Stimulated activated CD8-positive, alpha-beta memory T cell treated with anti-CD3 and anti-CD28 coated beads, Interleukin-4, amount 100 ng/mL, for 48 hours (primary cell): ENCODE measurements around the gene RPL15.
"Not testable (repeated sequence)": the region's sequence is repeated elsewhere in the genome, so short reads cannot be mapped to it uniquely, and the experiment has no call there.

Experiments used
- DNase-seq: peaks from one replicate; pipeline ENCODE4 v3.0.0-alpha.2; 2020

The RPL15 gene

DNA sequence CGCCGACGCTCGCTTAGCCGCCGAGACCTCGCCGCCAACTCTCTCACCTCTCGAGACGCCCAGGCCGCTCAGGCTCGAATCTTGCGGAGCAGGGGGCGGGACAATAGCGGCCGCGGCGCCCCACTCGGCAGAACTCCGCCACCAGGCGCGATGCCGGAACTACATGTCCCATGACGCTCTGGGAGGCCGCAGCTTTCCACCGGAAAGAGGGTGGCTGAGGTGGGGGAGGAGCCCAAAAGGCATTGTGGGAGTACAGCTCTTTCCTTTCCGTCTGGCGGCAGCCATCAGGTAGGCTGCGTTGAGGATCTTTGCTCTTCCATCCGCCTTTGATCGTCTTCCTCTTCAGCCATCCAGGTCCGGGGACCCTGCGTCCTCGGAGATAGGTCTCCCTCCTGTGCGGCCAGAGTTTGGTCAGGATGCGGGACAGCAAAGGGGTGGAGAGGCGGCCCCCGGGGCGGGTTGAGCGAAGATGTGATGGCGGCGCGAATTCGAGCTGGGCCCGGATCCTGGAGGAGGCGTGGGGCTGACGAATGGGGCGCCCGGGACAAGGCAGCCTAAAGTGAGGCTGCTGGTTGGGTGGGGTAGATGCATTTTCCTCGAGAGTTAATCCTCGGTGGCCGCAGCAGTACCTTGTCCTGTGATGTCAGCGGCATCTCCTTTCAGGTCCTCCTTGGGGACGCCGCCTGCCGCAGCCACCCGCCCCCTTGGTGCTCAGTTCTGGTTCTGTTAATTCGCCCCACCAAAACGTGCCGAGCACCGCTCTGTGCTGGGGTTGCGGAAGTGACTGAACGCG is at the start of gene RPL15, which contains the start of gene NKIRAS1:
TSS of gene RPL15 (plus strand) at position 247 of the 793 bp plus-strand sequence. CDS start 728 bp downstream, outside the sequence.
TSS of gene NKIRAS1 (minus strand) at position 105 of the 793 bp plus-strand sequence. CDS start 6,086 bp downstream, outside the sequence.
- peak; percentile 97 for DNase-seq

DNA sequence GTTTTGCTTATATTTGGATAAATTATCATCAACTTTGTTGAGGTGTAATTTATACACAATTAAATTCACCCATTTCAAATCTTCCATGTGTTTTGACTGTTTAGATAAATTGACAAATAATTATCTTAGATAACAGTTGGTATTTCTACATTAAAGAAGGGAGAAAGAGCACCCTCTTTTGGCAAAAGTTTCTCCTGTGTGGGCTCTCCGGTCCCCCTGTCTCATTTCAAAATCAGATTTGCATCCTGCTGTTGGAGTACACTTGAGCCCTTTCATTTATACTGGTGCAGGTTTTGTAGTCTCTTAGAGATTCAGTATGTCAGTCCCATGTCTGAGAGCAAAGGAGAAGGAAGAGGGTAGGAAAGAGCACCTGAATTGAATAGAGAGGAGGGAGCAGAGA is 49.5 kb upstream of the RPL15 start:
- no peak for DNase-seq

DNA sequence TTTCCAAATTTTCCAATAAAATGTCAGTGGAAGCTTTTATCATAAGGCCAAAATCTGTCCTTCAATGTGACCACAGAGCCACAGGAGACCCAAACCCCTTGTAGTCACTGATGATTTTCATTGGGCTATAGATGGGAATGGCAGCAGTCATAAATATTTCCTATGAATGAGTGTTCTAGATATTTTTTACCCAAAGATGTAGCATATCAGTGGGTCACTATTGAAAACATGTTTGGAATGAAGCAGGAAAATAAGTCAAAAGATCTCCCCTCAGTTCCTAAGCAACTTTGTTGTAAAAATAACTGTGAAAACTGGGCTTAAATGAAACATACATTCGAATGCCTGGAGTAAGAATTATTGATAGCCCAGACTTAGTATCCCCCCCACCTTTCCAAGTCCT is 49.1 kb upstream of the RPL15 start:
- DNase-seq, result no peak

DNA sequence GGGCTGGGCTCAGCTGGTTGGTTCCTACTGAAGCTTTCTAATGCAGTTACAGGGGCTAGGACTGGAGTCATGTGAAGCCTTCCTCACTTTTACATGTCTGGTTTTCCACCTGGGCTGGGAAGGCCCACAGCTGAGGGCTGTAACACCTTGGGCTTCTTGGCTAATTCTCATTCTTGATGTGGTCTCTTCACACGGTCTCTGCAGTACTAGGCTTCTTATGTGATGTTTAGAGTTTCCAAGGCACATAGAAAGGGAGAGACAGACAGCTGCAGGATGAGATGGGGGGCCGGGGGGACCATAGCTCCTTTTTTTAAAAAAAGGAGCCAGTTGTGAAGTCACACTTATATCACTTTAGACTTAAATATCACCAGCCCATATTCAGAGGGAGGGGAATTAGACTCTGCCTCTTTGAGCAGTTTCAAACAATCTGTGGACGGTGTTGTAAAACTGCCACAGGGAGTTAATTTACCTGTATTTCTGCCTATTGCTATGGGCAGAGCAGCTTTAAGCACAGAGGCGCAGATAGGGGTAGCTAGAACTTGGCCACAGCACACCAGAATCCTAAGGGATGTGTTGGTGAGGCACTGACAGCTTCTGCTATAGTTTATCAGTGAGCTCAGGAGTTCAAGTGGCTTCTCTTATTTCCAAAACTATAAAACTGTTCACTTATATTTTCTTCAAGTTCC is 46.8 kb upstream of the RPL15 start:
- no peak for DNase-seq

DNA sequence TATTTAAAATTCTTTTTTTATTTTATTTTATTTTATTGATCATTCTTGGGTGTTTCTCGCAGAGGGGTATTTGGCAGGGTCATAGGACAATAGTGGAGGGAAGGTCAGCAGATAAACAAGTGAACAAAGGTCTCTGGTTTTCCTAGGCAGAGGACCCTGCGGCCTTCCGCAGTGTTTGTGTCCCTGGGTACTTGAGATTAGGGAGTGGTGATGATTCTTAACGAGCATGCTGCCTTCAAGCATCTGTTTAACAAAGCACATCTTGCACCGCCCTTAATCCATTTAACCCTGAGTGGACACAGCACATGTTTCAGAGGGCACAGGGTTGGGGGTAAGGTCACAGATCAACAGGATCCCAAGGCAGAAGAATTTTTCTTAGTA is 46.3 kb upstream of the RPL15 start:
- not testable (repeated sequence) for DNase-seq

DNA sequence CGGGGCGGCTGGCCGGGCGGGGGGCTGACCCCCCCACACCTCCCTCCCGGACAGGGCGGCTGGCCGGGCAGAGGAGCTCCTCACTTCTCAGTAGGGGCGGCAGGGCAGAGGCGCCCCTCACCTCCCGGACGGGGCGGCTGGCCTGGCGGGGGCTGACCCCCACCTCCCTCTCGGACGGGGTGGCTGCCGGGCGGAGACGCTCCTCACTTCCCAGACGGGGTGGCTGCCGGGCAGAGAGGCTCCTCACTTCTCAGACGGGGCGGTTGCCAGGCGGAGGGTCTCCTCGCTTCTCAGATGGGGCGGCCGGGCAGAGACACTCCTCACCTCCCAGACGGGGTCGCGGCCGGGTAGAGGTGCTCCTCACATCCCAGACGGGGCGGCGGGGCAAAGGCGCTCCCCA is 45.6 kb upstream of the RPL15 start:
- not testable (repeated sequence) for DNase-seq

DNA sequence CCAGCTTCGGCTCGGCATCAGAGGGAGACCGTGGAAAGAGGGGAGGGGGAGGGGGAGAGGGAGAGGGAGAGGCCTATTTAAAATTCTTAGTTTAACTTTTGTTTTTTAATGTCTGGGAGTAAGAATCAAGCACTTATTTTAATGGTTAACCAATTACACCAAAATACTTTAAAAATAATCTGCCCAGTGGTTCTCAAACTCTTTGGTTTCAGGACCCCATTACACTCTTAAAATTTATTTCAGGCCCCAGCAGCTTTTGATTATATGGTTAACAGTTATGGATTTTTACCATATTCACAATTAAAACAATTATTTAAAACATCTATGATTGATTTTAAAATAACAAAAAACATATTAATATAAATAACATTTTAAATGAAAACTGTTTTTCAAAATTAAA is 44.6 kb upstream of the RPL15 start:
- DNase-seq, result no peak

DNA sequence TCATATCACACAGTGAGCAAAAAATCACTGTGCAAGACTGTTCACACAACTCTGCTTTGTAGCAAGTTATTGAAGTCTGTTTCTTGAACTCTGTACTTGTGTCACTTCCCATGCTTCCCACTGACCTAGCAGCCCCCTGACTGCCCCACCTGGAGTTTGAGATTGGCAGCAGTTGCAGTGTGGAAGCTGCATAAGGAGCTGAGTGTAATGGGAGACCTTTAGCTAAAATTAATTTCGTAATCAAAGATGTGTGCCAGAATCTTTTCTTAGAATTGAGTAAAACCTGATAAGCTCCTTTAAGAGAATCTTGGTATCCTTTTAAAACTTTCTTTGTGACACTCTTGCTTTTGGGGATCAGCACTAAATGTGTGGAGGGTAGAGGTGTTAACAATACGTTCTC is 43.0 kb upstream of the RPL15 start:
- DNase-seq, result no peak

DNA sequence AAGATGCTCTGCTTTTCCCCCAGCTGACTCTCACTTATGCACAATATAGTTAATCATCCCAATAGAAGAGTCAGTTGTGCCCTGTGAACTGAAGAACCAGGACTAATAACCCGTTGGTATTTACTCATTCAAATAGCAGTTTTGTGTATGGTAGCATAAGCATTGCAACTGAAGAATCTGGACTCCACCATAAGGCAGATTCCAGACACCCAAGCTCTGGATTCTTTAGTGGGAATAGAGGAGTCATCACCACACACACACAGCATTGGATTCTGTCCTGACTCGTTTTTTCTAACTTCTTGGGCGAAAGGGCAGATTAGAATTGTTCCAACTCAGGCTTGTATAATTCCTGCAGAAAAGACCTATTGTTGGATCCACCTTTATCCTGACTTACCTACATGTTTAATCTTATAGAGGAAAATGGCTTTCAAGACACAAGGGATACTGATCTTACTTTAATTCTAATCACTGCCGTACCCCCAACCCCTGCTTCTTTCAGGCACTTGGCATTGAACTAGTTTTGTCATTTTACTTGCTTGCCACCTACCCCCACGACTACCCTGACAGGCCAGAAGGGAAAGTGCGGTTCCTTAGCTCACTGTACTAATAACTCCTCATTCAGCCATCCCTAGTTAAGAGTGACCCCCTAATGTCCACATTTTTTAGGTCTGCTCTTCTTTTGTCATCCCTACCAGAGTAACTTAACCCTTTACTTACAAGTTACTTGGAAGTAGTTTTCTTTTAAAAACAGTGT is 42.4 kb upstream of the RPL15 start:
- no peak for DNase-seq

DNA sequence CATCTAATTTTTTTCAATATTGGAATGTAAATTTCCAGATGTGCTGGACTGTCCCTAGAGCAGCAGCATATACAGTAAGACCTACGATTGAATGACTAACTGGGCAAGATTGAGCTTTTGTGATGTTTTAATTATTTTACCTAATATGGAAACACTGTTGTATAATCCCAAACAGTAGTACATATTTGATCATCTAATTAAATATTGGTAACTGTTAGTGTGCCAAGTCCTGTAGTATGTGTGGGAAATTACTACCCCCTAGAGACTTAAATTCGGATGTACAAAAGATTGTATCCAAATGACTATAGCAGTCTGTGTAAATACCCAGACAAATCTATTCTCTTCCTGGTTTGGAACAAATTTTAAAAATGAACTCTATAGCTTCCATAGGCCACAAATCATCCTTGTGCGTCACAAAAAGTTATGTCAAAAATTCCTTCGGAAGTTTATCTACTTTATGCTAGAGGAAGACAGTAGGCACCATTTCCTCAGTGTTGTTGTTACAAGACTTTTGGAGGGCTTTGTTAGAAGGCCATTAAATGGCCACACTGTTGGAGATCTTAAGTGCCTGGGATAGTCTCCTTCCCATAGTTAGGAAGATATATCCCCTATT is 41.7 kb upstream of the RPL15 start:
- DNase-seq, result no peak

DNA sequence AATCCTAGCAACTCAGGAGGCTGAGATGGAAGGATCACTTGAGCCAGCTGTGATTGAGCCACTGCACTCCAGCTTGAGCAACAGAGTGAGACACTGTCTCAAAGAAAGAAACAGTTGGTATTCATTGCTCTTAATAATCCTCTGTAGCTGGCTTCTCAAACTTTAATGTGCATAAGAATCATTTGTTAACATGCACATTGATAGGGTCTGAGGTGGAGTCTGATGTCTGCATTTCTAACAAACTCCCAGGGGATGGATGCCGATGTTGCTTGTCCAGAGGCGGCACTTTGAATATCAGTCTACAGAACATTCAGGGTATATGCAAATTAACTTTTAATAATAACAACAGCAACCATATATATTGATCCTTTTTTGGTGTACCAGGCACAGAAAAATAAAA is 40.0 kb upstream of the RPL15 start:
- no peak for DNase-seq

DNA sequence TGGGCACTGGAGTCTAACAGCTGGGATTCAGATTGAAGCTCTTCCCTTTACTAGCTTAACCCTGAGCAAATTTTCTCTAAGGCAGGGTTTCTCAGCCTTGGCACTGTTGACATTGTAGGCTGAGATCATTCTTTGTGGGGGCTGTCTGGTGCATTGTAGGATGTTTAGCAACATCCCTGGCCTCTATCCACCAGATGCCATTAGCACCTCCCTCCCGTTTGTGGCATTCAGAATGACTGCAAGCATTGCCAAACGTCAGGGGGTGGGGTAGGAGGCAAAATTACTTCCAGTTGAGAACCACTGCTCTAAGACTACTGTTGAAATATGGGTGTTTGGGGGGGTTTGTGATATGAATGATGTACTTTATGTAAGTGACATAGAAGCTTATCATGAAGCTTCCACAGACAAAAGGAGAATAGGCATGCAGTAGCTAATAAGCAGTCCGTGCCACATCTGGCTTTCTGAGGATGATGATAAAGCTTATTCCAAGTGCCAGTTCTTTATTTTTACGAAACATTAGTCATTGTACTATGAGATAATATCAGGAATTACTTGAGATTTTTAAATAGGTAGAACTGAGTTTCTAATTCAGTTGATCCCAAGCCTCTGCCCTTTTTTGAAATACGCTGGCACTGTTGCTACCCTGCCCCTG is 39.5 kb upstream of the RPL15 start:
- DNase-seq, result no peak

DNA sequence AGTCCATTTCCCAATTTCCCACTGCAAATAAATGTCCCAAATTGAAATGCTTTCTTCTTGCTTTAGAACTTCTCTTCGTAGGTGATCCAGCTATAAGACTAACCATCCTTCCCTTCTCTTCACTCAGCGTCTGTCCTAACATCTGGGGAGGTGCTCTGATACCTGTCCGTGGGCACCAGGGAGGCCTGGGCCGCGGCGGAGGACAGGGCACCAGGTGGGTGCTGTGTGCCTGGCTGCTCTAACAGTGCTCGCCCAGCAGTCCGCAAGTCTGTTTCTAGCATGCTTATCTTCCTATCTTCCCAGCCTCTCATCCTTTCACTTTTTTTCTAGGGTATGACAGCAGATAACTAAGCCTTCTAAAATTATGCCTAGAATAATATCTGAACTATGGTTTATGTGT is 37.4 kb upstream of the RPL15 start:
- DNase-seq, result no peak

DNA sequence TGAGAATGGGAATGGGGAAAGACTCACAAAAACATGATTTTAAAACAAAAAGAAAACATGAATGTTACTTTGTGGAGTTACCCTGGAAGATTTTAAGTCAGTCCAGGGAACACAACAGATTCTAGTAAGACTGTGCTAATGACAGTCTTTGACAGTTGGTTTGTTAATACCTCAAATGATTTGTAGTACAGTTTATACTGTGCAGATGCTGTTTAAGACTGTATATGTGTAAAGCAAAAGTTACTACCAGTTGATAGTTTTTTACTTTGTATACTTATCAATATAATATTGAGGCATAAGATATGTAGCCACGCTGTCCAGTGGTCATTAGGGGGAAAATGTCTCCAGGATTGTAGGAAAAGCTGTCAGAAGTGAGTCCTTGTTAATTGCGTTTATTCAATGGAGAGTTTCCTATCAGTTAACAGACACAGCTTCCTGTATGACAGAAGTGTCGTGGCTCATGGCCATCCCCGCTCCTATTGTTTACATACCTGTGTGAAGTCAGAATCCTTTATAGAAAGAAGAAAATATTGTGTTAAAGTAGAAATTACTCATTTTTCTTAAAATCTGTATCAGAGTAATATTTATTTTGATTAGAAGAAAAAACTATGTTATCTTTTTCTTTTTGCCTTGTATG is 36.1 kb upstream of the RPL15 start:
- DNase-seq, result no peak

DNA sequence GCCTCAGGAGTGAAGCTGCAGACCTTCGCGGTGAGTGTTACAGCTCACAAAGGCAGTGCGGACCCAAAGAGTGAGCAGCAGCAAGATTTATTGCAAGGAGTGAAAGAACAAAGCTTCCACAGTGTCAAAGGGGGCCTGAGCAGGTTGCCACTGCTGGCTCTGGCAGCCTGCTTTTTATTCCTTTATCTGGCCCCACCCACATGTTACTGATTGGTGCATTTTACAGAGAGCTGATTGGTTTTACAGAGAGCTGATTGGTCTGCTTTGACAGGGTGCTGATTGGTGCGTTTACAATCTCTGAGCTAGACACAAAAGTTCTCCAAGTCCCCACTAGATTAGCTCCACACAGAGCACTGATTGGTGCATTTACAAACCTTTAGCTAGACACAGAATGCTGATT is 34.9 kb upstream of the RPL15 start:
- not testable (repeated sequence) for DNase-seq

DNA sequence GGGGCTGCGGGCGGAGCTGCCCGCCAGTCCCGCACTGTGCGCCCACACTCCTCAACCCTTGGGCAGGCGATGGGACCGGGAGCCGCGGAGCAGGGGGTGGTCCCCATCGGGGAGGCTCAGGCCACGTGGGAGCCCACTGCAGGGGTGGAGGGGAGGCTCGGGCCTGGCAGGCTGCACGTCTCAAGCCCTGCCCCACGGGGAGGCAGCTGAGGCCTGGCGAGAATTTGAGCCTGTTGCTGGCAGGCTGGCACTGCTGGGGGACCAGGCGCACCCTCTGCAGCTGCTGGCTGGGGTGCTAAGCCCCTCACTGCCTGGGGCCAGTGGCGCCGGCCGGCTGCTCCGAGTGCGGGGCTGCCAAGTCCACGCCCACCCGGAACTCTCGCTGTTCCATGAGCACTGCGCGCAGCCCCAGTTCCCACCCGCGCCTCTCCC is 34.4 kb upstream of the RPL15 start:
- DNase-seq, result no peak

DNA sequence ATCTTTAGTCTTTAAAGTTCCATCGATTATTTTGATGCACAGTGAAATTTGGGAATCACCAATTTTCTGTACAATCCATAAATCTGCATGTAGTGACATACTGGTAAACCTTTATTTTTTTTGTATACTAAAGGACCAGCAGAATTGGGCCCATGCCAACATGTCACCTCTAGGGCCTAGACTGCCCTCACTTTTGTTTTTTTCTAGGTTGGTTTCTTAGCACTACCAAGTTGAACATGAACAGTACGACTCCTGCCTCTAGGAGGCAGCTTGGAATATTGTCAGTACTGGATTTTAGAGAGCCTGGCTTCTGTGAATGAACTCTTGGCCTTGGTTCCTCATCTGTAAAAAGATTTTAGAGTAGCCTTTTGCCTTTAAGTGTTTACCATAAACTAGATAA is 32.5 kb upstream of the RPL15 start:
- no peak for DNase-seq

DNA sequence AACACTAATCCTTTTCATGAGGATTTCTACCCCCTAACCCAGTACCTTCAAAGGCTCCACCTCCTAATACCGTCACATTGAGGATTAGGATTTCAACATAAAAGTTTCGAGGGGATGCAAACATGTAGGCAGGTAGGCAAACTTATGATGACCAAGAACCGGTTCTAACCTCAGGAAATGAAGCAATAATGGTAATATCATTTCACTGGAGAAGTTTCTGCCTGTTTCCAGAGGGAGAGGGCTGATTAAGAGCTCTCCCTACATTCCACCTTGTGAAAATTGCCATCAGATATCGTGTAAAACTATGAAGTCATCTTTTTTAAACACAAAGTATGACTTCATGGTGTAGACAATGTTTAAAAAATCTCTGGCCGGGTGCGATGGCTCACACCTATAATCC is 31.7 kb upstream of the RPL15 start:
- no peak for DNase-seq

DNA sequence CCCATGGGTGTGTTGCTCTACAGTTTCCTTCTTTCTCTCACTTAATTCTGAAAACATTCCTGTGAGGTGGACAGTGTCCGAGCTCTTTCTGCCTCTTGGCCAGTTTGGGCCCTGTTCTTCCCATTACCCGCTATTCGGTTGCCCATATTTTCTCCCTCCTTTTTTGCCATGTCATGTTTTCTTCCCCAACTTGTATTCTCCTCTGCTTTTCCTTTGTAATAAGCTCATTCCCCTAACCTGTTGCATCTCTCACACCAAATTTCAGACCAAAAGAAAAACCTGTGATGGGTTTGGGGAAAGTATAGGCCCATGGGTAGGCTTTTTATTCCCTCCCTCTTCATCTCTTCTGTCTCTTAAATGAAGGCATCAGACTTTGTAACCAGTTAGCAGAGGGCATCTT is 30.6 kb upstream of the RPL15 start:
- DNase-seq, result no peak

DNA sequence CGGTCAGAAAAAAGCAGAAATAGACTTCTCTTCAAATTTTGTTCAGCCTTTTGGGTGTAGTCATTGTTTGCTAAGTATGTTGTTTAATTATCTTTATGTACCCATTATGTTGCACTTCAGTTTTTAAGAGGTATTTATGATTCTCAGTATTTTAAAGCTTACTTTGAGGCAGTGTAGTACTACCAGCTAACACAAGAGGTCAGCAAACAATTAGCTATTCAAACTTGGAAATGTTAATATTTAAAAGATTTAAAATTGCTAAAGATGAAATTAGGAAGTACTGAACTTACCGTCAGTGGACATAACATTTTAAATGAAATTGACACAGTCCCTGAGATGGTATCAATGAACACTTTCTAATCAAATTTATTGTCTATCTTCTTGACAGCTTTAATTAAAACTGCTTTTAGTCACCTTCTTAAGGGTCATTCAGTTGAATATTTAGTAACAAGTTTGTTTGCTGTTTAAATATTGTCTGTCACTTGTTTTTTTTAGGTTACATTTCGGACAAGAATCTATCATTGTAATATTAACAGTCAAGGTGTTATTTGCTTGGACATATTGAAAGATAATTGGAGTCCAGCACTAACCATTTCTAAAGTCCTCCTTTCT is 28.2 kb upstream of the RPL15 start:
- DNase-seq, result no peak

DNA sequence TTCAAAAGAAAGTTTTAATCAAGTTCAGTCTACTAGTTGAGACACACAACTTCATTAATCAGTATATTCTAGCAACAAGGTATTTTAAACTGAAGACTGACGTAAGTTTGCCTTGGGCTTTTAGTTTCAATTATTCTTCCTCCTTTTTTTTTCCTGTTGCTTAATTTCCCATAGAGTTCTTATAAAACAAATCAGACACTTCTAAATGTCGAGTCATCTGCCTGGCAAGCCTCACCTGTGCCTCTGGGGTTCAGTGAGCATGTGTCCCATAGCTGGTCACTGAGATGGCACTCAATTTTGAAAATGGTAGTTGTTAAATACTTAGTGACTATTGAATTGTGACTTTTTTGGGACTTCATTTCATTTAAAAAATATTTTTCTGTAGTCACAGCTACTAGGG is 27.5 kb upstream of the RPL15 start:
- no peak for DNase-seq

DNA sequence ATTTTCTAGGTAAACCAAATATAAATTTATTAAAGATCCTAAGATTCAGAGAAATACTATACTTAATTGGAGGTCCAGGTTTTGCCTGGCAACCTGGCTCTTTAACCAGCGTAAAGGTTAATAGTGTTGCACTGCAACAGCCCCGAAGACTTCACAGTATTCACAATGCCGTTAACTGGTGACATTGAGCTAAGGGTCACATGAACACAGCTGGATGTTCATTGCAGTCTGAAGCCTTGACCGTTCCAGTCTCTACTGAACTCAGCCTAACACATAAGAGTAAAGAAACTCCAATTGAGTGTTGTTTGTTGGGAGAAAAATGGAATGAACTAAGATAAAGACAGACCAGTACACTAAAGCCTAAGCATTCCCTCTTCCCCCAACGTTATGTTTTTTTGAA is 27.0 kb upstream of the RPL15 start:
- no peak for DNase-seq
